ENCODE measurements around the gene TAS1R1. TPM values are rescaled to one million over a fixed set of nuclear protein-coding genes. Genes with fewer than 3 reads are reported as not detected.

Gene TAS1R1
- total RNA-seq, 2 donors from 2014 or later, result 0.31 to 0.51 TPM

- Mint-ChIP-seq H3K9me3 (no peaks in the 10 kb centered on the region), H3K27ac (no peak overlapping the region), H3K4me1 (no peaks in the 10 kb centered on the region), H3K4me3 (no peak overlapping the region), H3K36me3 (ENCODE audit: low read depth) (no peaks in the 10 kb centered on the region), H3K27me3 (ENCODE audit: insufficient read depth) (no peaks in the 10 kb centered on the region)
- H3K36me3 ChIP-seq (ENCODE audit: control insufficient read depth, insufficient read depth, low read length), result no peaks in the 10 kb centered on the region
- no peaks in the 10 kb centered on the region for H3K4me1 ChIP-seq (ENCODE audit: control insufficient read depth, insufficient read depth, low read length)
- H3K4me3 ChIP-seq (ENCODE audit: low read length), result no peak overlapping the region
- H3K9me3 ChIP-seq (ENCODE audit: control insufficient read depth, low read length), result no peaks in the 10 kb centered on the region
- H3K27me3 ChIP-seq (ENCODE audit: control insufficient read depth, insufficient read depth, low read length, poor library complexity, severe bottlenecking), result no peaks in the 10 kb centered on the region
- DNase-seq, result no peak
- TF ChIP-seq CTCF (conservative IDR thresholded peaks at IDR 0.05), result no peak
- H3K27ac ChIP-seq (ENCODE audit: low read depth, low read length), result no peak overlapping the region
- 96 to 100% methylated on average over 3 to 10 of the region's 10 CpGs for WGBS, 2 experiments (ENCODE audit: insufficient coverage in 1 of 2, insufficient read length in 1 of 2)
- no peak overlapping the region for H3K9ac ChIP-seq (ENCODE audit: extremely low read depth, low read length, poor library complexity, severe bottlenecking)
Measured at GRCh38 chr1:6509919-6510291, 45.2 kb upstream of the TAS1R1 start.

GRCh38 chr1:6510493-6510892 is 44.6 kb upstream of the TAS1R1 start:
- no peaks in the 10 kb centered on the region for H3K4me1 Mint-ChIP-seq
- H3K27ac Mint-ChIP-seq, result no peak overlapping the region
- H3K9me3 Mint-ChIP-seq, result no peaks in the 10 kb centered on the region
- Histone ChIP-seq H3K4me1 (ENCODE audit: control insufficient read depth, insufficient read depth, low read length) (no peaks in the 10 kb centered on the region), H3K36me3 (ENCODE audit: control insufficient read depth, insufficient read depth, low read length) (no peaks in the 10 kb centered on the region), H3K9me3 (ENCODE audit: control insufficient read depth, low read length) (no peaks in the 10 kb centered on the region), H3K4me3 (ENCODE audit: low read length) (no peak overlapping the region), H3K27me3 (ENCODE audit: control insufficient read depth, insufficient read depth, low read length, poor library complexity, severe bottlenecking) (no peaks in the 10 kb centered on the region), H3K9ac (ENCODE audit: extremely low read depth, low read length, poor library complexity, severe bottlenecking) (no peak overlapping the region), H3K27ac (ENCODE audit: low read depth, low read length) (no peak overlapping the region)
- H3K4me3 Mint-ChIP-seq, result no peak overlapping the region
- WGBS, 2 experiments (ENCODE audit: insufficient coverage in 1 of 2, insufficient read length in 1 of 2), result 88 to 100% methylated on average over 3 to 6 of the region's 6 CpGs
- no peaks in the 10 kb centered on the region for H3K36me3 Mint-ChIP-seq (ENCODE audit: low read depth)
- no peak for TF ChIP-seq CTCF (conservative IDR thresholded peaks at IDR 0.05)
- H3K27me3 Mint-ChIP-seq (ENCODE audit: insufficient read depth), result no peaks in the 10 kb centered on the region
- no peak for DNase-seq

GRCh38 chr1:6511056-6511455 is 44.1 kb upstream of the TAS1R1 start:
- H3K4me3 ChIP-seq (ENCODE audit: low read length), result no peak overlapping the region
- no peaks in the 10 kb centered on the region for H3K36me3 ChIP-seq (ENCODE audit: control insufficient read depth, insufficient read depth, low read length)
- H3K4me3 Mint-ChIP-seq, result no peak overlapping the region
- H3K36me3 Mint-ChIP-seq (ENCODE audit: low read depth), result no peaks in the 10 kb centered on the region
- H3K27ac Mint-ChIP-seq, result no peak overlapping the region
- no peak for DNase-seq
- H3K4me1 ChIP-seq (ENCODE audit: control insufficient read depth, insufficient read depth, low read length), result no peaks in the 10 kb centered on the region
- 90 to 94% methylated on average over 4 to 6 of the region's 6 CpGs for WGBS, 2 experiments (ENCODE audit: insufficient coverage in 1 of 2, insufficient read length in 1 of 2)
- no peaks in the 10 kb centered on the region for H3K9me3 Mint-ChIP-seq
- no peak for TF ChIP-seq CTCF (conservative IDR thresholded peaks at IDR 0.05)
- H3K4me1 Mint-ChIP-seq, result no peaks in the 10 kb centered on the region
- H3K9ac ChIP-seq (ENCODE audit: extremely low read depth, low read length, poor library complexity, severe bottlenecking), result no peak overlapping the region
- H3K27me3 Mint-ChIP-seq (ENCODE audit: insufficient read depth), result no peaks in the 10 kb centered on the region
- H3K27ac ChIP-seq (ENCODE audit: low read depth, low read length), result no peak overlapping the region
- H3K27me3 ChIP-seq (ENCODE audit: control insufficient read depth, insufficient read depth, low read length, poor library complexity, severe bottlenecking), result no peaks in the 10 kb centered on the region
- no peaks in the 10 kb centered on the region for H3K9me3 ChIP-seq (ENCODE audit: control insufficient read depth, low read length)

All from endodermal cell (in vitro differentiated cells).